GM18526 (cell line): ENCODE measurements around the gene FGFR2.

Experiments used
- POLR2A ChIP-seq: IDR thresholded peaks from 3 replicates; pipeline ENCODE4 v1.6.1; 2011; ENCODE audit not compliant: insufficient read length; ENCODE audit errors: extremely low read depth

The FGFR2 gene

GRCh38 chr10:121449482-121449924 is 148.7 kb downstream of the FGFR2 start:
- no peak for TF ChIP-seq POLR2A

- no peak for TF ChIP-seq POLR2A
These were observed 149.3 kb downstream of the FGFR2 start for GRCh38 chr10:121448766-121449421.

- no peak for TF ChIP-seq POLR2A
These were observed 153.6 kb downstream of the FGFR2 start for GRCh38 chr10:121444520-121445165.

- no peak for TF ChIP-seq POLR2A
These were observed 155.9 kb downstream of the FGFR2 start for GRCh38 chr10:121442086-121442935.

GRCh38 chr10:121440461-121440860 is 157.8 kb downstream of the FGFR2 start:
- TF ChIP-seq POLR2A = no peak

GRCh38 chr10:121438333-121438732 is 159.9 kb downstream of the FGFR2 start:
- no peak for TF ChIP-seq POLR2A

- TF ChIP-seq POLR2A = no peak
These were observed 160.6 kb downstream of the FGFR2 start for GRCh38 chr10:121437596-121437995.

- no peak for TF ChIP-seq POLR2A
These were observed 161.5 kb downstream of the FGFR2 start for GRCh38 chr10:121436630-121437341.

GRCh38 chr10:121436281-121436629 is 162.0 kb downstream of the FGFR2 start:
- no peak for TF ChIP-seq POLR2A

GRCh38 chr10:121435099-121435875 is 163.0 kb downstream of the FGFR2 start:
- no peak for TF ChIP-seq POLR2A

- no peak for TF ChIP-seq POLR2A
These were observed 164.3 kb downstream of the FGFR2 start for GRCh38 chr10:121433965-121434364.

GRCh38 chr10:121428867-121429266 is 169.4 kb downstream of the FGFR2 start:
- TF ChIP-seq POLR2A = no peak
